CD4-positive, alpha-beta T cell treated with Interleukin-17A for 1 hour (primary cell): ENCODE results near the gene SBNO2.
A peak's percentile ranks its signal among the peaks of the same experiment; 100 is the strongest.

Experiments used
- DNase-seq: peaks from one replicate; pipeline ENCODE4 v3.0.0-alpha.2; 2020

Gene SBNO2

DNA sequence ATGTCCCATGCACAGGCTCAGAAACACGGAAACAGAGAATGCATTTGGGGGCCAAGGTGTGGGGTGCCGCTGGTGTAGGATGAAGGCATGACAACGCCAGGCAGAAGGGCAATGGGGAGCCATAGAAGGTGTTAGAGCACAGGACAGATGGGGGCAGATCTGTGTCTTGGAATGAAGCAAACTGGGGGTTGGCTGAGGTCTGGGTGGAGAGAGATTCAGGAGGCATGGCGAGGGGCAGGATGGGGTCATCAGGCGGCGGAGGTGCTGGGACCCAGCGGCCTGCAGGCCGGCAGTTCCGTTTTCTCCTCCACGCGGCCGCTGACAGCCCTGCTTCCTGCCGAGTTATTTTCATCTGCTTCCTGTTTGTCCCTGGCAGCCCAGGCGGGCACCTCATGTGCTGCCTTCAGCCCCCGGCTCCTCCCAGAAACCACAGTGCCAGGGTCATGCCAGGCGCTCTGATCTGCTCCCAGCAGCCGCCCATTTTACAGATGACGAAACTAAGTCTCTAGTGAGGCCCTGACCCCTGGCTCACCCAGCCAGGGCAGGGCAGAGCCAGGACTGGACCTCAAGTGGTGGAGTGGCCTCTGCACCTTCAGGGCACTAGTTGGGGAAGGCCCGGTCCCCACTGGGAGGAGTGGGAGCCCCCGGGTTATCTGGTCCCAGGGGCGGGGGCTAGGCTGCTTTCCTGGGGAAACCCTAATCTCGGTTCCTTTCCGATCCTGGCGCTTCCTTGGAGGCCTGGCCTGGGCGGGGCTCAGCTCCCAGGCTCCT is 104.9 kb downstream of the SBNO2 start:
- peak; percentile 86 for DNase-seq

GRCh38 chr19:1068009-1069001 is 105.8 kb downstream of the SBNO2 start:
- DNase-seq, result peak; percentile 83

DNA sequence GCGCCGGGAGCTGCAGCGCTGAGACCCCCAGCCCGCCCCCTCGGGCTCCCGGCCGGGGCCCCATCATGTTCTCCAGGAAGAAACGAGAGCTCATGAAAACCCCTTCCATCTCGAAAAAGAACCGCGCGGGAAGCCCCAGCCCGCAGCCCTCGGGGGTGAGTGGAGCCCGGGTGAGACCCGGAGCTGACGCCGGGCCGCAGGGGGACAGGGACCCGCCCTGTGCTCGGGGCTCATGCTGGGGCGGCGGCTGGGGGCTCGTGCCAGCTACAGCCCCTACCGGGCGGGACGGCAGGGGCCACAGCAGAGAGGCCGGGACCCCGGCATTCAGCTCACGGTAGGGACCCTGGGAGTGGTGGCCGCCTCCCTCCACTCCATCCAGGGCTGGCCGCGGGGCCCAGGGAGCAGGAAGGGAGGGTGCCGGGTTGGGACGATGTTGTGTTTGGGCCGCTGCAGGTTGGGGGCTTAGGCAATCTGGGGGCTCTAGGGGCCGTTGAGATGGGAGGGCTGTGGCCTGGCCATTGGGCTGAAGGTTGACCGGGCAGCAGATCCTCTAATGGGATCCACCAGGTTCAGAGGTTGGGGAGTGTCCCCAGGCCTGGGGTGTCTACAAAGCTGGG is 106.6 kb downstream of the SBNO2 start:
- DNase-seq, result no peak

- DNase-seq, result peak; percentile 89
These were observed 107.2 kb downstream of the SBNO2 start, which contains the start of gene ARHGAP45 for GRCh38 chr19:1066748-1067340. TSS of gene ARHGAP45 (plus strand) at chr19:1067167. CDS start at chr19:1067406, 239 bp downstream.

DNA sequence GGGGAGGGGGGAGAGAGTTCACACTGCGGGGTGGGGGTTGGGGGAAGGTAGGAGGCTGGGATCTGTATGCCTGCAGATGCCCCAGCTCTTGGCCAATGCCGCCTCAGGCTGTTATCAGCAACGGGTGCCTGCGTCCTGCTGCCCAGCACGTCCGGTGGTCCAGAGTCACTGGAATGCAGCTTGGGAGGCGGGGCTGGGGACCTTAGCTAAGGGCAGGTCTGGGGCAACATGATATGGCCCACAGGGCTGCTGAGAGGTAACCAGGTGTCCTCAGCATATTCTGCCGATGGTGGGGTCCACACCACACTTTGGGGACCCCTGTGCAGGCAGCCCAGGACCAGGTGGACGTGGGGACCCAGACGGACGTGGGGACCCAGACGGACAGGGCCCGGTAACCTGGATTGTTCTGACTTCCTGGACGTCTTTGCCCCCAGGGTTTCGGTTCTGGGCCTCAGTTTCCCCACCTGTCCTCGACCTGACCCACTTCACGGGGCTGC is 107.8 kb downstream of the SBNO2 start:
- DNase-seq, result no peak

DNA sequence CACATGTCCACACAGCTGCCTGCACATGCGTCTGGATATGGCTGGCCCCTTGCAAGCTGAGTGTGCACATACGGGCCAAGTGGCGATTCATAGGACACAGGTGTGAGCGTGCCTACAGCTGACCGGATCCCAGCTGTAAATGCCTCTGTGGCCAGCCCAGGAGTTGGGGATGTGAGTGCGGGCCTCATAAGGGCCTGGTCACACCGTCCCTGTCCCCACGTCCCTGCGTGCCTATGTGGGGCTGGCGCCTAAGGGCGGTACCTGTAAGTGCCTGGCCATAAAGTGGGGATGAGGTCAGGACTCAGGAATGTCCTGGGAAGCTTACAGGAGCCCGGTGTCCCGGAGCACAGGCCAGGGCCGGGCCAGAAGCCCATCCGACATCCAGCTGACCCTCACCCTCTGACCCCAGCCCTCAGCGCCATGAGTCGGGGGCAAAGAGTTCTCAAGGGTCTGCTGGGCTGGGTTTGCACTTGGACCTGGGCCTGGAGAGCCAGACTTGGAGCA is 108.4 kb downstream of the SBNO2 start:
- DNase-seq, result no peak

DNA sequence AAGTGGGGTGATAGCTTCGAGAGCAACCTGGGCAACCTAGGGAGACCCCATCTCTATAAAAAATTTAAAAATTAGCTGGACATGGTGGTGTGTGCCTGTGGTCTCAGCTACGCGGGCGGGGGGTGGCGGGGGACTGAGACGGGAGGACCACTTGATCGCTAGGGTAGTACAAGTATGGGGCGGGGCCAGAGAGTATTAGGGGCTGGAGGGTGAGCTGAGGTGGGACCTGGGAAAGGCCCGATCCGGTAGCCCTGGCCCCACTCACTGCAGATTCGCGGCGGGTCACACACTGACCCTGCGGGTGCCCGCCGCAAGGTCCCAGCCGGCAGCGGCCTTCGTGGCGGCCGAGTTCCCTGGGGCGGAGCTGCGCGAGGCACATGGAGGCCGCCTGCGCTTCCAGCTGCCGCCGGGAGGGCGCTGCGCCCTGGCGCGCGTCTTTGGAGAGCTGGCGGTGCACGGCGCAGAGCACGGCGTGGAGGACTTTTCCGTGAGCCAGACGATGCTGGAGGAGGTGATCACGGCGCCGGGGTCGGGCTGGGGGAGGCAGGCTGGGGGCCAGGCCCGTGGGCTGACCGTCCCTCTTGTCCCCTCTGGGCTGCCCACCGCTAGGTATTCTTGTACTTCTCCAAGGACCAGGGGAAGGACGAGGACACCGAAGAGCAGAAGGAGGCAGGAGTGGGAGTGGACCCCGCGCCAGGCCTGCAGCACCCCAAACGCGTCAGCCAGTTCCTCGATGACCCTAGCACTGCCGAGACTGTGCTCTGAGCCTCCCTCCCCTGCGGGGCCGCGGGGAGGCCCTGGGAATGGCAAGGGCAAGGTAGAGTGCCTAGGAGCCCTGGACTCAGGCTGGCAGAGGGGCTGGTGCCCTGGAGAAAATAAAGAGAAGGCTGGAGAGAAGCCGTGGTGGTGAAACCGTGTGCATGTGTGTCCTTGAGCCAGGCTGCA is 109.1 kb downstream of the SBNO2 start:
- peak; percentile 71 for DNase-seq

DNA sequence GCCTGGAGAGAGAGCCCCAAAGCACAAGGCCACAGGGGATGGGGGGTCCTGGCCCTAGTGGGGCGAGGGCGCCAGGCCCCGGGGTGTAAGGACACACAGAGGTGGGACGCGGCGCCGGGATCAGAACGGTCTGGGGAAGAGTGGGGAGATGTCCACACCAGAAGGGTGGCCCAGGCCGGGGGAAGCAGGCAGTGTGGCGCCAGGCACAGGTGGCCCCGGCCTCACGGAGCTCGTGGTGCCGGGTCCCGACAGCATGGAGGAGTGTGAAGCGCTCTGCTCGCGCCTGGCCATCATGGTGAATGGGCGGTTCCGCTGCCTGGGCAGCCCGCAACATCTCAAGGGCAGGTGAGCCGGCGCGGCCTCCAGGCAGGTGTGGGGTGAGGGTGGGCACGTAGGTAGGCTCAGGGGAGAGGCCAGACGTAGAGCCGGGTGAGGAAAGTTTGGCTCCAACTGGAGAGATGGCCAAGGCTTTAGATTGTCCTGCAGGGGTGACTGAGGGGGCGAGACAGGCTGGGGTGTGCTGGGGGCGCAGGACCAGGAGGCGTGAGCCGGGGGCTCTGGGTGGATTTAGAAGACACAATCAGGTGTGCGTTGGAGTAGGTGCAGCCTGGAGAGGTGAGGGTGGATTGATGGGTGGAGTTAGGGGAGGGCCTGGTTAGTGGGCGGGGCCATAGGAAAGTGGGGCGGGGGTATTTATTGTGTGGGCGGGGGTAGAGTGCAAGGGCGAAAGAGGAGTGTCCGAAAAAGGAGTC is 110.0 kb downstream of the SBNO2 start:
- DNase-seq, result no peak

DNA sequence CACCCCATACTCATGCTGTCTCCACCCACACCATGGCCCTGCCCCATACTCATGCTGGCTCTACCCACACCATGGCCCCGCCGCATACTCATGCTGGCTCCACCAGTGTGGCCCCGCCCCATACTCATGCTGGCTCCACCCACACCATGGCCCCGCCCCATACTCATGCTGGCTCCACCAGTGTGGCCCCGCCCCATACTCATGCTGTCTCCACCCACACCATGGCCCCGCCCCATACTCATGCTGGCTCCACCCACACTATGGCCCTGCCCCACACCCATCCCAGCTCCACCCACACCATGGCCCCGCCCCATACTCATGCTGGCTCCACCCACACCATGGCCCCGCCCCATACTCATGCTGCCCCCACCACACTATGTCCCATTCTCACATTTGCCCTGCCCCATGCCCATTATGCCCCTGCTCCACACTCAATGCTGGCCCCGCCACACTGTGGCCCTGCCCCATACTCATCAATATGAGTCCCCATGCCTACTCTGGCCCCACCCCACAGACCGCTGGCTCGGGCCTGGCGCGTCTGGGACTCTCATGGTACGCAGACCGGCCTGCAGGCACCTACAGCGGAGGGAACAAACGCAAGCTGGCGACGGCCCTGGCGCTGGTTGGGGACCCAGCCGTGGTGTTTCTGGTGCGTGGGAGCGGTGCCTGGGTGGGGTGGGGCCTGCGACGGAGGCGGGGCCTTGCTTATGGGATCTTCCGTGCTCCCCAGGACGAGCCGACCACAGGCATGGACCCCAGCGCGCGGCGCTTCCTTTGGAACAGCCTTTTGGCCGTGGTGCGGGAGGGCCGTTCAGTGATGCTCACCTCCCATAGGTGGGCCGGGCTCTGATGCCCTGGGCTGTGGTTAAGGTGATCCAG is 110.8 kb downstream of the SBNO2 start:
- peak; percentile 81 for DNase-seq

DNA sequence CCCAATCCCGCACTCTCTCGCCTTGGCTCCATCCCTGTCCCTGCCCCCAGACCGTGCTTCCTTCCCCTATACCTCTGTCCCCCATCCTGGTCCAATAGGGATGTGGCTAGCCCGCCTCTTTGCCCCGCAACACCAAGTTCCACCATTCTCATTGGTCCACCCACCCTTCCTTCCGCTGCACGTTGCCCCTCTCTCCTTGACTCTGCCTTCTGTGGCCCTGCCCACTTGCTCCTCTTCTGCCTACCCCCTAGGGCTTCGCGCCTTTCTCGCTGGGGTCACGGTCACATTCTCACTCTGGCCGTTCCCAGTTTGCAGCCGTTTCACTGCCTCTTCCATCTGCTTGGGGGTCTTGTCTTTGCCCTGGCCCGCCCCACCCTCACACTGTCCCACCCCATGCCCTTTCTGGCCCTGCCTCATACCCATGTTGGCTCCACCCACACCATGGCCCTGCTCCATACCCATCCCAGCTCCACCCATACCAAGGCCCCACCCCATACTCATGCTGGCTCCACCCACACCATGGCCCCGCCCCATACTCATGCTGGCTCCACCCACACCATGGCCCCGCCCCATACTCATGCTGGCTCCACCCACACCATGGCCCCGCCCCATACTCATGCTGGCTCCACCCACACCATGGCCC is 111.6 kb downstream of the SBNO2 start:
- no peak for DNase-seq

DNA sequence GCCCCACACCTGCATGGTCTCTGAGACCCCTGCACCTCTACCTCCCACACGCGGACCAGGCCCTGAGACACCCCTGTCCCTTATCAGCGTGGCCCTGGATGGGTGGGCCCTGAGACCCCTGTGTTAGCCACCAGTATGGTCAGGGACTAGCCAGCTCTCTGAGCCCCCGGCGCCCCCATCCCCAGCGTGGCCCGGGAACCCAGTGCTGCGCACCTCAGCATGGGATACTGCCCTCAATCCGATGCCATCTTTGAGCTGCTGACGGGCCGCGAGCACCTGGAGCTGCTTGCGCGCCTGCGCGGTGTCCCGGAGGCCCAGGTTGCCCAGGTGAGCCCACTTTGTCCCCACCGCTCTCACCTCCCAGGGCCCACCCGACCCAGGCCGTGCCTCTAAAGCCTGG is 112.1 kb downstream of the SBNO2 start:
- no peak for DNase-seq

DNA sequence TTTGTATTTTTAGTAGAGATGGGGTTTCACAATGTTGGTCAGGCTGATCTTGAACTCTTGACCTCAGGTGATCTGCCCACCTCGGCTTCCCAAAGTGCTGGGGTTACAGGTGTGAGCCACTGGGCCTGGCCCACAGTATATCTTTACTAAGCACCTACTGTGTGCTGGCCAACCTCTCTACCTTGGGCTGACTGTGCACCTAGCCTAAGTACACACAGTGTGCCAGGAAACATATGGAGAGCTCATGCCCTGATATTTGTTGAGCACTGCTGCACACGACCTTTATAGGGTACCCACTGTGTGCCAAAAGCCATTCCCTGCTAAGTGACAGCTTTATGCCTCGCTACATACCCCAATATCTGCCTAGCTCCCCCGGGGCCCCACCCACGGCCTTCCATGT is 113.4 kb downstream of the SBNO2 start:
- DNase-seq, result no peak

DNA sequence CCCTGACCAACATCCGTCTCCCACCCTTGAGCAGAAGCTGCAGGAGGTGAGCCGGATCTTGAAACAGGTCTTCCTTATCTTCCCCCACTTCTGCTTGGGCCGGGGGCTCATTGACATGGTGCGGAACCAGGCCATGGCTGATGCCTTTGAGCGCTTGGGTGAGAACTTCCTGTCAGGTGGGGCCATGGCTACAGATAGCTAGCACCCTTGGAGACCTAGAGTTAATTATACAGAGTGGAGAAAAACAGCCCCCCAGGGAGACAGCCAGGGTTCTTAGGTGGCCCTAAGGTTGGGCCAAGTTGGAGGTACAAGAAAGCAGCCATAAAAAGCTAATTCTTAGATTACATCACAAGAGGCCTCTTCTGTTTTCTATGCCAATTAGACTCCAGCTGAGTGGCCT is 116.0 kb downstream of the SBNO2 start:
- no peak for DNase-seq
